Measurements from ENCODE around the gene NUDT6.
"Not testable (repeated sequence)": the region's sequence is repeated elsewhere in the genome, so short reads cannot be mapped to it uniquely, and the experiment has no call there.

NUDT6 gene

DNA sequence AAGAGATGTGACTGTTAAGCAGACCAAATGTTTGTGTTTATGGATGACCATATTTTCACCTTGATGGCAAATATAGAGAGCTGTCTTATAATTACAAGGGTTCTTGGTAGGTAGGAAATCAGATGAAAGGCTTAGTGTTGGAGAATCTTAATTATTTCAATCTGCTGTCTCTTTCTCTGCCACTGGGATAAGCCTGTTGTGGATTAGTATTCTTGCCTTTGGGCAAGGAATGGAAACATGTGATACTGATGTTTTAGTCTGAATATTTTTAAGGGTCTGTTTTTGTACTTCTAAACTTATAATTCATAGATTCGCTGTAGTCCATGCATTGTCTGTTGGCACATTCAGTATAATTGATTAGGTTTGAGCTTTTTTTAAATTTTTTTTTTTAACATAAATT, 23.7 kb upstream of the NUDT6 start:
- Histone ChIP-seq H3F3A (ENCODE audit: low read depth) (no peaks in the 10 kb centered on the region), H3K9me3 (ENCODE audit: insufficient read depth, low read depth, low read length) (no peaks in the 10 kb centered on the region), H3K4me1 (ENCODE audit: insufficient read depth, low read length, poor library complexity, severe bottlenecking) (no peaks in the 10 kb centered on the region), H3K9me2 (replicated peaks; ENCODE audit: low read depth, low read length) (no peaks in the 10 kb centered on the region), H3K27me3 (ENCODE audit: insufficient read depth, low read length, poor library complexity, severe bottlenecking) (no peaks in the 10 kb centered on the region), H3K79me2 (ENCODE audit: insufficient read depth, low read length) (no peaks in the 10 kb centered on the region), H4K20me1 (ENCODE audit: insufficient read depth, low read length, poor library complexity, severe bottlenecking) (no peaks in the 10 kb centered on the region), H3K36me3 (ENCODE audit: insufficient read depth, low read length) (peaks cover 44% of the 10 kb centered on the region; the same call in 1 of the 2 replicates), H3K4me2 (ENCODE audit: low read depth, low read length, poor library complexity, severe bottlenecking) (no peak overlapping the region), H3K9ac (ENCODE audit: low read depth, low read length, poor library complexity, severe bottlenecking) (no peak overlapping the region), H2AFZ (ENCODE audit: low read length) (no peak overlapping the region), H3K4me3 (ENCODE audit: low read length, poor library complexity, severe bottlenecking) (no peak overlapping the region)
- no peak for TF ChIP-seq CTCF (conservative IDR thresholded peaks at IDR 0.05; ENCODE audit: low read length)
- TF ChIP-seq EZH2phosphoT487 (IDR thresholded peaks at IDR 0.05; ENCODE audit: borderline replicate concordance): no peak

- H3K4me3 ChIP-seq (ENCODE audit: low read length, poor library complexity, severe bottlenecking); H3K9me2 ChIP-seq (replicated peaks; ENCODE audit: low read depth, low read length); H3K9ac ChIP-seq (ENCODE audit: low read depth, low read length, poor library complexity, severe bottlenecking); H3F3A ChIP-seq (ENCODE audit: low read depth); H3K4me2 ChIP-seq (ENCODE audit: low read depth, low read length, poor library complexity, severe bottlenecking); H3K79me2 ChIP-seq (ENCODE audit: insufficient read depth, low read length); H3K9me3 ChIP-seq (ENCODE audit: insufficient read depth, low read depth, low read length); H3K27me3 ChIP-seq (ENCODE audit: insufficient read depth, low read length, poor library complexity, severe bottlenecking); H3K4me1 ChIP-seq (ENCODE audit: insufficient read depth, low read length, poor library complexity, severe bottlenecking); H4K20me1 ChIP-seq (ENCODE audit: insufficient read depth, low read length, poor library complexity, severe bottlenecking); H2AFZ ChIP-seq (ENCODE audit: low read length): not testable (repeated sequence)
- H3K36me3 ChIP-seq (ENCODE audit: insufficient read depth, low read length): peaks cover 35% of the 10 kb centered on the region; the same call in 1 of the 2 replicates
Measured at GRCh38 chr4:122945136-122945535, 22.7 kb upstream of the NUDT6 start.

DNA sequence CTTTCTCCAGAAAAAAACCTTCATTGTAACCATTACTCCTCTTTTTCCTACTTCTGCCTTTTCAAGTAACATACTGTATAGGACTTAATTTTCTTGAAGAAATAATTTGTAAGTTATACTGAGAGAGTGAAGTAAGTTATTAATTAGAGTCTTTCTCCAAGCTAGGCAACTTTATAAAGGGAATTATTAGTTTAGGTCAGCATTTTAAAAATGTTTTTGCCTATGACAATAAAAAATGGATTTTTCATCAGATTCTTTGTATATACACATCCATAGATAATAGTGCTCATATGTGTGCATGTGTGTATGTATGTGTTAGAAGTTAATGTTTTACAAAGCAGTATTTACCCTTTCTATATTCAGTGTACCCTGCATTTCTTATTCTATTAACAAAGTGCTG, 10.4 kb upstream of the NUDT6 start:
- Histone ChIP-seq H3K9me3 (ENCODE audit: insufficient read depth, low read depth, low read length) (no peaks in the 10 kb centered on the region), H3K4me1 (ENCODE audit: insufficient read depth, low read length, poor library complexity, severe bottlenecking) (peaks cover 5% of the 10 kb centered on the region), H4K20me1 (ENCODE audit: insufficient read depth, low read length, poor library complexity, severe bottlenecking) (peaks cover 3% of the 10 kb centered on the region), H3K4me3 (ENCODE audit: low read length, poor library complexity, severe bottlenecking) (no peak overlapping the region), H3K27me3 (ENCODE audit: insufficient read depth, low read length, poor library complexity, severe bottlenecking) (no peaks in the 10 kb centered on the region), H3K36me3 (ENCODE audit: insufficient read depth, low read length) (peaks cover 52% of the 10 kb centered on the region; the same call in 1 of the 2 replicates), H3K9ac (ENCODE audit: low read depth, low read length, poor library complexity, severe bottlenecking) (no peak overlapping the region), H3K79me2 (ENCODE audit: insufficient read depth, low read length) (peaks cover under 1% of the 10 kb centered on the region), H2AFZ (ENCODE audit: low read length) (no peak overlapping the region), H3F3A (ENCODE audit: low read depth) (no peaks in the 10 kb centered on the region), H3K9me2 (replicated peaks; ENCODE audit: low read depth, low read length) (no peaks in the 10 kb centered on the region), H3K4me2 (ENCODE audit: low read depth, low read length, poor library complexity, severe bottlenecking) (no peak overlapping the region)
- TF ChIP-seq CTCF (conservative IDR thresholded peaks at IDR 0.05; ENCODE audit: low read length) (no peak), EZH2phosphoT487 (IDR thresholded peaks at IDR 0.05; ENCODE audit: borderline replicate concordance) (no peak)

DNA sequence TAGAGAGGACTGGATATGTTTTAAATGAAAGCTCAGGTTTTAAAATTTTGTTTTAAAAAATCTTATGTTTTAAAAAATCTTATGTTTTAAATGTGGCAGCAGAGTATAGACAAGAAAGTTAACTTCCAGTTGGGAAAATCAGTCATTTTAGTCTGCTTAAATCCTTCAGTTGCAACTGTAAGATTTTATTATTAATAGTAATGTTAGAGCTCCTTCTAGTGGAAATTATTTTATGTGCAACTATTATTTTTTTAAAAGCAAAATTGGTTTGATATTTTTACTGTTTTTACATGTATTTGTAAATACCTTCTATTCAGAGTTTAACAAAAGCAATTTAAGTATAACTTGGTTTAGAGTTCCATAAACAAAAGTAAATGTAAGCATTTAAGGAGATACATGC, 8.5 kb upstream of the NUDT6 start:
- Histone ChIP-seq H3K36me3 (ENCODE audit: insufficient read depth, low read length) (peaks cover 39% of the 10 kb centered on the region; the same call in 1 of the 2 replicates), H3K9me3 (ENCODE audit: insufficient read depth, low read depth, low read length) (no peaks in the 10 kb centered on the region), H4K20me1 (ENCODE audit: insufficient read depth, low read length, poor library complexity, severe bottlenecking) (peaks cover 3% of the 10 kb centered on the region), H3K4me2 (ENCODE audit: low read depth, low read length, poor library complexity, severe bottlenecking) (no peak overlapping the region), H3F3A (ENCODE audit: low read depth) (no peaks in the 10 kb centered on the region), H3K79me2 (ENCODE audit: insufficient read depth, low read length) (peaks cover 20% of the 10 kb centered on the region), H3K9me2 (replicated peaks; ENCODE audit: low read depth, low read length) (no peaks in the 10 kb centered on the region), H3K9ac (ENCODE audit: low read depth, low read length, poor library complexity, severe bottlenecking) (peak overlapping the region; percentile 23), H3K27me3 (ENCODE audit: insufficient read depth, low read length, poor library complexity, severe bottlenecking) (no peaks in the 10 kb centered on the region), H3K4me3 (ENCODE audit: low read length, poor library complexity, severe bottlenecking) (no peak overlapping the region), H3K4me1 (ENCODE audit: insufficient read depth, low read length, poor library complexity, severe bottlenecking) (peaks cover 24% of the 10 kb centered on the region), H2AFZ (ENCODE audit: low read length) (no peak overlapping the region)
- TF ChIP-seq EZH2phosphoT487 (IDR thresholded peaks at IDR 0.05; ENCODE audit: borderline replicate concordance): no peak
- peak; percentile 72 for TF ChIP-seq CTCF (conservative IDR thresholded peaks at IDR 0.05; ENCODE audit: low read length)

Data from Loucy (cell line).